ENCODE results near the gene LENG8.

DNA sequence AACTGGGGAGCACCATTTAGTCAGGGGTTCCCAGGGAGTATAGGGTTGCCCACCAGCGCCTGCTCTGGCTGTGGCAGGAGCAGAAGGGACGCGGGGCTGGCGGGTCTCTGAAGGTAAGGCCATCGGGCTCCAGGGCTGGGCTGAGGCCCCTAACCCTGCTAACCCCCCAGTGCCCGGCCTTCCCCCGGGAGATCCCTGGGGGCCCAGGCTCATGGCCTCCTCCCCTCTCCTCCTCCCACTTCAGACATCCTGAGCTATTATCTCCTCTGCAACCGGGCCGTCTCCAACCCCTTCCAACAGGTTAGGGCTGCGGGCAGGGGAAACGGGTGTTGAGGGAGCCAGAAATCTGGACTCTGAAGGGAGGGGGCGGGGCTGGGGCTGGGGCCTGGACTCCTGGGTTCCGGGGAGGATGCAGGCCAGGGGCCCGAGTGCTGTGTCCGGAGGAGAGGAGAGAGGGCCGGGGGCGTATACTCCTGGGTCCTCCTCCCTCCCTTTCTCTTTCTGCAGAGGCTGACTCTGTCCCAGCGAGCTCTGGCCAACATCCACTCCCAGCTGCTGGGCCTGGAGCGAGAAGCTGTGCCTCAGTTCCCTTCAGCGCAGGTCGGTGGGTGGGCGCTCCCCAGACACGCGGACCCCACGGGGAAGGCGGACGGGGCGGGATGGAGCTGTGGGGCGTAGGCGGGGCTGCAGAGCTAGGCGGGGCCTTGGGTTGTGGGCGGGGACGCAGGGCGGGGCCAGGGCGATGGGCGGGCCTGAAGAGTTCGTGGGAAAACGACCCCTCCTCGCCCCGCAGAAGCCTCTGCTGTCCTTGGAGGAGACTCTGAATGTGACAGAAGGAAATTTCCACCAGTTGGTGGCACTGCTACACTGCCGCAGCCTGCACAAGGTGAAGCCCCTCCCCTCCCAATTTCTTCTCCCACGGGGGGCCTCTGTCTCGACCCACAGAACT, 18.4 kb upstream of the LENG8 start:
- TF ChIP-seq, protein P1, sequence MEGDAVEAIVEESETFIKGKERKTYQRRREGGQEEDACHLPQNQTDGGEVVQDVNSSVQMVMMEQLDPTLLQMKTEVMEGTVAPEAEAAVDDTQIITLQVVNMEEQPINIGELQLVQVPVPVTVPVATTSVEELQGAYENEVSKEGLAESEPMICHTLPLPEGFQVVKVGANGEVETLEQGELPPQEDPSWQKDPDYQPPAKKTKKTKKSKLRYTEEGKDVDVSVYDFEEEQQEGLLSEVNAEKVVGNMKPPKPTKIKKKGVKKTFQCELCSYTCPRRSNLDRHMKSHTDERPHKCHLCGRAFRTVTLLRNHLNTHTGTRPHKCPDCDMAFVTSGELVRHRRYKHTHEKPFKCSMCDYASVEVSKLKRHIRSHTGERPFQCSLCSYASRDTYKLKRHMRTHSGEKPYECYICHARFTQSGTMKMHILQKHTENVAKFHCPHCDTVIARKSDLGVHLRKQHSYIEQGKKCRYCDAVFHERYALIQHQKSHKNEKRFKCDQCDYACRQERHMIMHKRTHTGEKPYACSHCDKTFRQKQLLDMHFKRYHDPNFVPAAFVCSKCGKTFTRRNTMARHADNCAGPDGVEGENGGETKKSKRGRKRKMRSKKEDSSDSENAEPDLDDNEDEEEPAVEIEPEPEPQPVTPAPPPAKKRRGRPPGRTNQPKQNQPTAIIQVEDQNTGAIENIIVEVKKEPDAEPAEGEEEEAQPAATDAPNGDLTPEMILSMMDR (IDR thresholded peaks at IDR 0.05) = peak in 1 of 7 experiments; percentile 8
- no peak for TF ChIP-seq POLR2A (IDR thresholded peaks at IDR 0.05)

Data from stomach (tissue), 4 donors.